Measurements from ENCODE around the gene COL20A1.

DNA sequence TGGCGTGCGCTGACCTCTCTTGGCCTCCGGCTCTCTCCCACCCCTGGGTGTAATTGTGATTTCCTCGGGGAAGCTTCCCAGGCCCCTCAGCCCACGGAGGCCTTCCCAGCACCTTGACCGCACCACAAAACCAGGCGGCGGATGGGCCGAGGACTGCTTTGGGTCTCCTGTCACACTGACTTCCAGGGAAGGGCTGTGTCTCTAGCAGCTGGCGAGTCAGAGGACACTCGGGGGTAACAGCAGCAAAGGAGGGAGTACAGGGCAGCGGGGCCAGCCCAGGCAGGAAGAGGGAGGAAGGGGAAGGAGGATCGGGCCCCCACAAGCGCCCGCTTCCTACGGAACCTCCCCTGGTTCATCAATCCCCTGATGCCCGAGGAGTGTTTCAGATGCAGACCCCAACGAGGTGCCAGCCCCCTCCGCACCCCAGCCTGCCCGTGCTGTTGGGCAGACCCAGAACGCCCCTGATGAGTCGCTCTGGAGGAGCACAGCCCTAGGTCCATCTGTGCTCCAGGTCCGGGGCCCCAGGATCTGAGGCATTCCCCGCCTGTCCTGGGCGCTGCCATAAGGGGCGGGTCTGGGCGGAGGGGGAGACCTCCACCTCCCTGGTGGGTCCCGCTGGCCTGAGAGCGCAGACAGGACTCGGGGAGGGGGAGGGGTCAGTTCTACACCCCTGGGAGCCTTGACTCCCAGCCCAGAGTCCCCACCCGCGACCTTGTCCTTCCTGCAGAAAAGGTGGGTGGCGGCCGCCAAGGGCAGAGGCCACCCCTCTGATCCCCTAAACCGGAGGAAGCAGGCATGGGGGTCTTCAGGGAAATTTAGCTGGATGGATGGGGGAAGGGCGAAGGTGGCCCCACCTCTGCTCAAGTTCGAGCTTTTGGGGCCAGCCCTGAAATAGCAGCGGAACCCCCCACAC, 67.2 kb downstream of the COL20A1 start:
- TF ChIP-seq, protein P1, sequence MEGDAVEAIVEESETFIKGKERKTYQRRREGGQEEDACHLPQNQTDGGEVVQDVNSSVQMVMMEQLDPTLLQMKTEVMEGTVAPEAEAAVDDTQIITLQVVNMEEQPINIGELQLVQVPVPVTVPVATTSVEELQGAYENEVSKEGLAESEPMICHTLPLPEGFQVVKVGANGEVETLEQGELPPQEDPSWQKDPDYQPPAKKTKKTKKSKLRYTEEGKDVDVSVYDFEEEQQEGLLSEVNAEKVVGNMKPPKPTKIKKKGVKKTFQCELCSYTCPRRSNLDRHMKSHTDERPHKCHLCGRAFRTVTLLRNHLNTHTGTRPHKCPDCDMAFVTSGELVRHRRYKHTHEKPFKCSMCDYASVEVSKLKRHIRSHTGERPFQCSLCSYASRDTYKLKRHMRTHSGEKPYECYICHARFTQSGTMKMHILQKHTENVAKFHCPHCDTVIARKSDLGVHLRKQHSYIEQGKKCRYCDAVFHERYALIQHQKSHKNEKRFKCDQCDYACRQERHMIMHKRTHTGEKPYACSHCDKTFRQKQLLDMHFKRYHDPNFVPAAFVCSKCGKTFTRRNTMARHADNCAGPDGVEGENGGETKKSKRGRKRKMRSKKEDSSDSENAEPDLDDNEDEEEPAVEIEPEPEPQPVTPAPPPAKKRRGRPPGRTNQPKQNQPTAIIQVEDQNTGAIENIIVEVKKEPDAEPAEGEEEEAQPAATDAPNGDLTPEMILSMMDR (IDR thresholded peaks at IDR 0.05) = no peak
- TF ChIP-seq POLR2A (IDR thresholded peaks at IDR 0.05) = no peak

All from testis (tissue), 2 donors.